Cardiac fibroblast (primary cell): ENCODE data around the gene IL17RC.
"Not testable (repeated sequence)": the region's sequence is repeated elsewhere in the genome, so short reads cannot be mapped to it uniquely, and the experiment has no call there.

Experiments used
- DNase-seq, 2 donors: peaks; one replicate each; pipeline versions ENCODE4 v3.0.0 to v3.0.0-alpha.2; 2010; ENCODE audit warnings: low read depth in 2 of 2
- H3K4me3 ChIP-seq, 2 donors: replicated peaks in 1 of 2; 1 replicate in 1 of 2; 2 replicates in 1 of 2; pipeline ENCODE4 v1.5.1; 2011; ENCODE audit warnings: low read depth in 2 of 2, low read length in 2 of 2, mild to moderate bottlenecking in 2 of 2, moderate library complexity in 1 of 2
- CTCF ChIP-seq: IDR thresholded peaks from one replicate; pipeline ENCODE4 v1.5.1; 2011; ENCODE audit warnings: low read depth, mild to moderate bottlenecking, low read length, inconsistent platforms

Gene IL17RC

GRCh38 chr3:9916734-9917680 lies at the start of gene IL17RC:
TSS of gene IL17RC (plus strand) at chr3:9917098. CDS start at chr3:9917316, 218 bp downstream.
- peak within 1 kb of the TSS; percentile 50 to 62 for H3K4me3 ChIP-seq
- DNase-seq, result peak; percentile 87 to 96
- no peak for TF ChIP-seq CTCF

GRCh38 chr3:9867106-9867505 lies 49.8 kb upstream of the IL17RC start:
- no peak for DNase-seq
- no peak overlapping the region for H3K4me3 ChIP-seq
- no peak for TF ChIP-seq CTCF

GRCh38 chr3:9869955-9870354 lies 46.9 kb upstream of the IL17RC start:
- no peak overlapping the region for H3K4me3 ChIP-seq
- DNase-seq, result no peak
- no peak for TF ChIP-seq CTCF

- no peak for TF ChIP-seq CTCF
- peak; percentile 67 to 83 for DNase-seq
Measured at GRCh38 chr3:9870978-9871377, 45.9 kb upstream of the IL17RC start.

GRCh38 chr3:9872067-9872466 lies 44.8 kb upstream of the IL17RC start:
- DNase-seq, H3K4me3 ChIP-seq: not testable (repeated sequence)

More at GRCh38 chr3:9870978-9871377, 45.9 kb upstream of the IL17RC start:
- H3K4me3 ChIP-seq, result no peak overlapping the region

- no peak for DNase-seq
- no peak overlapping the region for H3K4me3 ChIP-seq
- TF ChIP-seq CTCF, result no peak
Measured at GRCh38 chr3:9875448-9875847, 41.5 kb upstream of the IL17RC start.

GRCh38 chr3:9876255-9876654 lies 40.6 kb upstream of the IL17RC start:
- H3K4me3 ChIP-seq, DNase-seq: not testable (repeated sequence)

- H3K4me3 ChIP-seq, result no peak overlapping the region
- DNase-seq, result no peak
- no peak for TF ChIP-seq CTCF
Measured at GRCh38 chr3:9876991-9877390, 39.9 kb upstream of the IL17RC start.
